T-helper 1 cell treated with Interleukin-12 subunit alpha and Interleukin-12 subunit beta and Interleukin-4 antibody, amounts not matched to agents 30 μg/mL and 1 μg/mL, for 36 hours (primary cell): ENCODE measurements around the gene SPAAR.
"Not testable (repeated sequence)": the region's sequence is repeated elsewhere in the genome, so short reads cannot be mapped to it uniquely, and the experiment has no call there.

ENCODE experiments used
- H3K27ac Mint-ChIP-seq: one replicate; pipeline ENCODE4 v1.8.0; 2021; ENCODE audit warnings: mild to moderate bottlenecking, mixed read lengths
- H3K27me3 Mint-ChIP-seq: one replicate; pipeline ENCODE4 v1.8.0; 2021; ENCODE audit warnings: low read depth, mixed read lengths
- H3K36me3 Mint-ChIP-seq: one replicate; pipeline ENCODE4 v1.8.0; 2021; ENCODE audit warnings: low read depth, mixed read lengths
- H3K4me1 Mint-ChIP-seq: one replicate; pipeline ENCODE4 v1.8.0; 2021; ENCODE audit warnings: low read depth, mixed read lengths
- H3K4me3 Mint-ChIP-seq: one replicate; pipeline ENCODE4 v1.8.0; 2021; ENCODE audit warnings: mild to moderate bottlenecking, moderate library complexity, mixed read lengths
- H3K9me3 Mint-ChIP-seq: one replicate; pipeline ENCODE4 v1.8.0; 2021; ENCODE audit warnings: mixed read lengths

SPAAR gene

GRCh38 chr9:35928591-35929452, 19.5 kb downstream of the SPAAR start:
- H3K27me3 Mint-ChIP-seq, result peaks cover 20% of the 10 kb centered on the region
- H3K36me3 Mint-ChIP-seq, result no peaks in the 10 kb centered on the region
- no peak overlapping the region for H3K27ac Mint-ChIP-seq
- no peak overlapping the region for H3K4me3 Mint-ChIP-seq
- H3K9me3 Mint-ChIP-seq, result no peaks in the 10 kb centered on the region
- peaks cover 11% of the 10 kb centered on the region for H3K4me1 Mint-ChIP-seq

- Mint-ChIP-seq H3K36me3 (no peaks in the 10 kb centered on the region), H3K27ac (no peak overlapping the region), H3K9me3 (no peaks in the 10 kb centered on the region), H3K4me1 (peaks cover 10% of the 10 kb centered on the region), H3K27me3 (peaks cover 20% of the 10 kb centered on the region), H3K4me3 (no peak overlapping the region)
Observed at GRCh38 chr9:35929453-35929718, 20.1 kb downstream of the SPAAR start.

- peaks cover 20% of the 10 kb centered on the region for H3K27me3 Mint-ChIP-seq
Observed at GRCh38 chr9:35930521-35930920, 21.2 kb downstream of the SPAAR start.

GRCh38 chr9:35930989-35931388, 21.7 kb downstream of the SPAAR start:
- no peak overlapping the region for H3K27ac Mint-ChIP-seq
- no peaks in the 10 kb centered on the region for H3K36me3 Mint-ChIP-seq
- H3K9me3 Mint-ChIP-seq, result no peaks in the 10 kb centered on the region
- H3K27me3 Mint-ChIP-seq, result peaks cover 20% of the 10 kb centered on the region
- H3K4me3 Mint-ChIP-seq, result no peak overlapping the region
- H3K4me1 Mint-ChIP-seq, result peaks cover 10% of the 10 kb centered on the region

More at GRCh38 chr9:35930521-35930920, 21.2 kb downstream of the SPAAR start:
- H3K27ac Mint-ChIP-seq, result no peak overlapping the region
- no peaks in the 10 kb centered on the region for H3K36me3 Mint-ChIP-seq
- no peaks in the 10 kb centered on the region for H3K9me3 Mint-ChIP-seq
- peaks cover 10% of the 10 kb centered on the region for H3K4me1 Mint-ChIP-seq
- no peak overlapping the region for H3K4me3 Mint-ChIP-seq

GRCh38 chr9:35932735-35933134, 23.4 kb downstream of the SPAAR start:
- peaks cover 10% of the 10 kb centered on the region for H3K4me1 Mint-ChIP-seq

GRCh38 chr9:35933550-35934067, 24.3 kb downstream of the SPAAR start:
- H3K9me3 Mint-ChIP-seq, result peaks cover 4% of the 10 kb centered on the region
- H3K27ac Mint-ChIP-seq, result no peak overlapping the region
- peaks cover 11% of the 10 kb centered on the region for H3K27me3 Mint-ChIP-seq
- H3K36me3 Mint-ChIP-seq, result no peaks in the 10 kb centered on the region
- no peak overlapping the region for H3K4me3 Mint-ChIP-seq
- H3K4me1 Mint-ChIP-seq, result peaks cover 10% of the 10 kb centered on the region

More at GRCh38 chr9:35932735-35933134, 23.4 kb downstream of the SPAAR start:
- no peaks in the 10 kb centered on the region for H3K36me3 Mint-ChIP-seq
- H3K27ac Mint-ChIP-seq, result no peak overlapping the region
- H3K27me3 Mint-ChIP-seq, result peaks cover 11% of the 10 kb centered on the region
- peaks cover 4% of the 10 kb centered on the region for H3K9me3 Mint-ChIP-seq
- H3K4me3 Mint-ChIP-seq, result no peak overlapping the region

- H3K4me3 Mint-ChIP-seq, H3K27ac Mint-ChIP-seq, H3K36me3 Mint-ChIP-seq, H3K27me3 Mint-ChIP-seq, H3K9me3 Mint-ChIP-seq: not testable (repeated sequence)
- H3K4me1 Mint-ChIP-seq, result peaks cover 12% of the 10 kb centered on the region
Observed at GRCh38 chr9:35934069-35934468, 24.8 kb downstream of the SPAAR start.

GRCh38 chr9:35935261-35935660, 26.0 kb downstream of the SPAAR start:
- no peaks in the 10 kb centered on the region for H3K27me3 Mint-ChIP-seq
- no peaks in the 10 kb centered on the region for H3K36me3 Mint-ChIP-seq
- H3K27ac Mint-ChIP-seq, result no peak overlapping the region
- H3K4me3 Mint-ChIP-seq, result no peak overlapping the region
- peaks cover 19% of the 10 kb centered on the region for H3K4me1 Mint-ChIP-seq
- peaks cover 4% of the 10 kb centered on the region for H3K9me3 Mint-ChIP-seq

GRCh38 chr9:35935755-35936509, 26.6 kb downstream of the SPAAR start:
- no peak overlapping the region for H3K4me3 Mint-ChIP-seq
- no peaks in the 10 kb centered on the region for H3K27me3 Mint-ChIP-seq
- H3K4me1 Mint-ChIP-seq, result peaks cover 26% of the 10 kb centered on the region
- H3K9me3 Mint-ChIP-seq, result peaks cover 4% of the 10 kb centered on the region
- no peak overlapping the region for H3K27ac Mint-ChIP-seq
- no peaks in the 10 kb centered on the region for H3K36me3 Mint-ChIP-seq

GRCh38 chr9:35937227-35937626, 27.9 kb downstream of the SPAAR start:
- H3K27me3 Mint-ChIP-seq, result no peaks in the 10 kb centered on the region
- H3K27ac Mint-ChIP-seq, result no peak overlapping the region
- no peak overlapping the region for H3K4me3 Mint-ChIP-seq
- H3K9me3 Mint-ChIP-seq, result peaks cover 4% of the 10 kb centered on the region
- peaks cover 33% of the 10 kb centered on the region for H3K4me1 Mint-ChIP-seq
- no peaks in the 10 kb centered on the region for H3K36me3 Mint-ChIP-seq

GRCh38 chr9:35938474-35939356, 29.4 kb downstream of the SPAAR start:
- H3K27me3 Mint-ChIP-seq, result no peaks in the 10 kb centered on the region
- peaks cover 4% of the 10 kb centered on the region for H3K9me3 Mint-ChIP-seq
- no peak overlapping the region for H3K27ac Mint-ChIP-seq
- H3K36me3 Mint-ChIP-seq, result no peaks in the 10 kb centered on the region
- H3K4me1 Mint-ChIP-seq, result peaks cover 25% of the 10 kb centered on the region
- H3K4me3 Mint-ChIP-seq, result no peak overlapping the region

- Mint-ChIP-seq H3K9me3 (peaks cover 4% of the 10 kb centered on the region), H3K4me3 (no peak overlapping the region), H3K4me1 (peaks cover 23% of the 10 kb centered on the region), H3K27ac (no peak overlapping the region), H3K36me3 (no peaks in the 10 kb centered on the region), H3K27me3 (no peaks in the 10 kb centered on the region)
Observed at GRCh38 chr9:35939679-35940250, 30.5 kb downstream of the SPAAR start.

GRCh38 chr9:35940458-35941407, 31.4 kb downstream of the SPAAR start:
- H3K27me3 Mint-ChIP-seq, result peaks cover 2% of the 10 kb centered on the region
- no peaks in the 10 kb centered on the region for H3K36me3 Mint-ChIP-seq
- H3K27ac Mint-ChIP-seq, result peak overlapping the region; percentile 65
- H3K9me3 Mint-ChIP-seq, result peaks cover 4% of the 10 kb centered on the region
- H3K4me3 Mint-ChIP-seq, result no peak overlapping the region
- H3K4me1 Mint-ChIP-seq, result peaks cover 26% of the 10 kb centered on the region
